CD4-positive, alpha-beta T cell treated with Interleukin-2 at 100 ng/mL for 4 hours (primary cell): ENCODE measurements around the gene CAMKMT.

Source experiments
- DNase-seq: peaks from one replicate; pipeline ENCODE4 v3.0.0-alpha.2; 2020; ENCODE audit warnings: low spot score

Gene CAMKMT

GRCh38 chr2:44596537-44597320, 235.0 kb downstream of the CAMKMT start:
- no peak for DNase-seq

DNA sequence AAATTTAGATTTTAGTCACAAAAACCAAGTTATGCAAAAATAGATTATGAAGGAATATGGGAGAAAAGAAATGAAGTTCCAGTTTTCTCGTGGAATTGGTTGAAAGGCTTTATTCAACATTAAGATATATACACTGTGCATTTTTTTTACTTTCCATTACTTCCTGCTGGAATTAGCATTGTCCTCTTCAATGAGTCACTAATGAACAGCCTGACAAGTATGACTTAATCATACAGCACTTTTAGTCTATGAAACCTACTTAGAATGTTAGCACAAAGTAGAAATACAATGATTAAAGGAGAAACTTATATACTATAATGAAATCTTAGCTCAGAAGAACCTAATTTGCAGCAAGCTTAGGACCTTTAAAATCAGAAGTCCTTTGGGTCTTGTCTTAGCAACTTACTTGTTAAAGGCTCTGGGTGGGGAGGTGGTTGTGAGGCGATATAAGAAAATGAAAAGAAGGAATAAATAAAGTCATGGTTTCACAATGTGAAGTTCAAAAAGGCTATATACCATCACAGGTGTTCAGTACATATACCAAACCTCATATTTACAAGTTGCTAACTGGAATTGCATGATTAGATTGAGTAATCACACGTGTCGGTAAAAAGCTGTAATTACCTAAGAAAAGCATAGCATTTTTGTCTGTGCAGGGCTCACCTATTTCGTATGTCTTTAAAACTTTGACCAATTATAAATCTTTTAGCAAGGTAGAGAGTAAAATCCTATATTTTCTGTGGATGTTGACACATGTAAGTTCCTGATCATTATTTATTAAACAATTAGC, 236.8 kb downstream of the CAMKMT start:
- no peak for DNase-seq

- no peak for DNase-seq
Observed at GRCh38 chr2:44599130-44599529, 237.4 kb downstream of the CAMKMT start.

- no peak for DNase-seq
Observed at GRCh38 chr2:44602446-44602845, 240.7 kb downstream of the CAMKMT start.

GRCh38 chr2:44605511-44605910, 243.8 kb downstream of the CAMKMT start:
- no peak for DNase-seq

GRCh38 chr2:44612276-44612675, 250.5 kb downstream of the CAMKMT start:
- no peak for DNase-seq

GRCh38 chr2:44614940-44615339, 253.2 kb downstream of the CAMKMT start:
- DNase-seq = no peak

GRCh38 chr2:44615950-44616518, 254.3 kb downstream of the CAMKMT start:
- no peak for DNase-seq

- peak; percentile 19 for DNase-seq
Observed at GRCh38 chr2:44616667-44617155, 255.0 kb downstream of the CAMKMT start.

GRCh38 chr2:44618251-44619023, 256.7 kb downstream of the CAMKMT start:
- DNase-seq = no peak

GRCh38 chr2:44620189-44620990, 258.6 kb downstream of the CAMKMT start:
- no peak for DNase-seq

DNA sequence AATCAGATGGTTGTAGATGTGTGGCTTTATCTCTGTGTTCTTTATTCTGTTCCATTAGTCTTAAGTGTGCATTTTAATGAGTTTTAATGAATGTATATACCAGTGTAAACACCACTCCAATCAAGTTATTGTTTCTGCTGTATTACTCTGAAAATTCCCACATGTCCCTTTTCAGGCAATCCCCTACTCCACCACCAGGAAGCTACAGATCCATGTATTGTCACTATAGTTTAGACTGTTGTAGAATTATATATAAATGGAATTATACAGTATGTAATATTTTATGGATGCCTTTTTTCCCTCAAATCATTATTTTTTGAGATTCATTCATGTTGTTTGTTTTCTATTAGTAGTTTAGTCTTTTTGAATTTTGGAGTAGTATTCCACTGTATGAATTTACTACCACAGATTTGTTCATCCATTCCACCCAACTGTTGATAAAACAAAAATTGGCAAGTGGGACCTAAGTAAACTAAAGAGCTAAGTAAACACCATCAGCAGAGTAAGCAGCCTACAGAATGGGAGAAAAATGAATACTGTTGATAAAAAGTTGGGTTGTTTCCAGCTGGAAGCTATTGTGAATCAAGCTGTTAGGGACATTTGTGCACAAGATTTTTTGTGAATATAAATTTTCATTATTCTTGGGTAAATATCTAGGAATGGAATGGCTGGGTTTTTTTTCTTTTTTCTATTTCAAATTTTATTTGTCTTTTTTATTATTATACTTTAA, 262.0 kb downstream of the CAMKMT start:
- DNase-seq = no peak

- DNase-seq = no peak
Observed at GRCh38 chr2:44628297-44628696, 266.6 kb downstream of the CAMKMT start.

GRCh38 chr2:44632931-44633689, 271.4 kb downstream of the CAMKMT start:
- DNase-seq = no peak

DNA sequence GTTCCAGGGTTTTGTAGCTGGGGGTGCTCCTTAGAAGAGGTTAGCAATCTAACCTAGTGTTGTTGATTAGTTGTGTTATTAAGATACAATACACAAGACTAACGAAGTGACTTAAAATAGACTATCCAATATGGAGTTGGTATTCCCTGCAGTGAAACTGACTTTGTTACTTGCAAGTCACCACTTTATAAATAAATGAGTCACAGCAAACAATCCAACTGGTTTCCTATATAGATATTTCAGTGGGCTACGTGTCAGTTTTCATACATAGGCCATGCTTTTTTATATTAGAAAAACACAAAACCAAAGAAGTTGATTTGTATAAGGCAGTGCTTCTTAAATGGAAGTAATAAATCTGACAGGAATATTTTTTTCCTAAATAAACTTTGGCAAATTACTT, 274.0 kb downstream of the CAMKMT start:
- DNase-seq = no peak

- DNase-seq = no peak
Observed at GRCh38 chr2:44638649-44639048, 276.9 kb downstream of the CAMKMT start.

GRCh38 chr2:44639399-44639798, 277.7 kb downstream of the CAMKMT start:
- no peak for DNase-seq

DNA sequence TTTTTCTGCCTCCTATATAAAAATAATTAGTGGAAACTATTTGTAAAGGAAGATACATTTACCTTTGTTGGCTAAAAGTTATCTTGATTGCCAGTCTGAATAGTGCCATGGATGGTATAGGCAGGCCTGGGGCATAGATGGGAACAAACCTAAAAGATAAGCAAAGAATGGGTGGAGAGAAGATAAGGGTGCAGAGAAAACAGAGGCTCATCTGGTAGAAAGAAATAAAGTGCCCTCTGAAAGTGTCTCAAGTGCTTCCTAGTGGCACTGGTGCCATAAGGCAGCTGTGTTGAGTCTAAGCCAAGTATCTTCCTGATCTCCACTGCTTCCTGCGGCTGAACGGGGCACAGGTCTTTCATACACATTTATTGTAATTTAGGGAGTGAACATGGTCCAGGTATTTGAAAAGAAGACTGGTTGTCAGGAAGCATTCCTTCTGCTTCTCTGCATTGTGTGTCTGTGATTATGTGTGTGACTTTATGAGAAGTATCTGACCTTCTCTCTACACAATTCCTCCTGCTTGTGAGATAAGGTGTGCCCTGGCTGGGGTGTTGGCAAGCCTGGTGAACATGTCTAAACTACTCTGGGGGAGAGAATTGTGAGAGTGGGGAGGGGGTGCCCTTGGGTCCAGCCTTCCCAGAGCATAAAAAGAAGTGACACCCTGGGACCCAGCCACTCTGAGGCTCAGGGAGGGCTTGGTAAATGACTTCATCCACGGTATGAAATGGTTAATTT, 280.5 kb downstream of the CAMKMT start:
- DNase-seq = no peak

GRCh38 chr2:44645937-44646336, 284.2 kb downstream of the CAMKMT start:
- DNase-seq = no peak
